Measurements from ENCODE around the gene MMP13. TPM values are rescaled to one million over a fixed set of nuclear protein-coding genes. Genes with fewer than 3 reads are reported as not detected.

Gene MMP13
- total and polyA plus RNA-seq, 2 of the 4 experiments (the other 2 are of a cell fraction) = not detected

DNA sequence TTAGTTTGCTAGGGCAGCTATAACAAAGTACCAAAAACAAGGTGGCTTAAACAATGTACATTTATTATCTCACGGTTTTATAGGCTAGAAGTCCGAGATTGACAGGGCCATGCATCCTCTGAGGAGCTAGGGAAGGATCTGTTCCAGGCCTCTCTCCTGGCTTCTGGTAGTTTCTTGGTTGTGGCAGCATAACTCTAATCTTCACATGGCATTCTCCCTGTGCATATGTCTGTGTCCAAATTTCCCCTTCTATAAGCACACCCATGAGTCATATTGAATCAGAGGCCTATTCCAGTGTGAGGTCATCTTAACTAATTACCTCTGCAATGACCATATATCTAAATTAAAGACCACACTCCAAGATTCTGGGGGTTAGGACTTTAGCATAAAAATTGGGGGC lies 31.3 kb upstream of the MMP13 start:
- WGBS, 2 experiments (ENCODE audit: extremely low coverage in 2 of 2, insufficient read length in 1 of 2) = no CpG with 5 or more reads among the region's 2 CpGs
- H2BK5ac ChIP-seq (ENCODE audit: low read depth, low read length, poor library complexity, severe bottlenecking) = peak overlapping the region; percentile 77
- no peak overlapping the region for H3K18ac ChIP-seq (ENCODE audit: low read depth, low read length)
- H2AFZ ChIP-seq (replicated peaks; ENCODE audit: low read length, poor library complexity) = no peak overlapping the region
- TF ChIP-seq MAFK (IDR thresholded peaks at IDR 0.05; ENCODE audit: low read depth, low read length) = no peak
- TF ChIP-seq CEBPB (IDR thresholded peaks at IDR 0.05; ENCODE audit: low read depth, low read length) = 0 out of 2 replicates have a peak, but pooled peaks have one; percentile 1
- peak; percentile 69 for TF ChIP-seq FOS (IDR thresholded peaks at IDR 0.05; ENCODE audit: low read depth, low read length)
- H4K91ac ChIP-seq (ENCODE audit: insufficient read depth, low read depth, low read length) = peak overlapping the region; percentile 31; the same call in 1 of the 2 replicates
- intact Hi-C loops (cut with micrococcal nuclease) (no loop called here), in situ Hi-C loops (cut with MboI; ENCODE audit: low sequenced_read_pairs) (no loop called here), dilution Hi-C loops (cut with HindIII; ENCODE audit: low sequenced_read_pairs, unreplicated experiment) (no loop called here)
- no peak overlapping the region for H3K27ac ChIP-seq (ENCODE audit: insufficient read depth, low read length)
- no peaks in the 10 kb centered on the region for H3K27me3 ChIP-seq (ENCODE audit: control insufficient read depth, insufficient read depth, low read length)
- no peak overlapping the region; the same call in 1 of the 2 replicates for H3K14ac ChIP-seq (replicated peaks; ENCODE audit: low read depth, low read length)
- H3K9me1 ChIP-seq (ENCODE audit: insufficient read depth, low read length) = peaks cover 8% of the 10 kb centered on the region
- peak overlapping the region; percentile 50 to 56; a peak in 1 of 4 replicates for H4K8ac ChIP-seq (ENCODE audit: low read depth in 2 of 2, low read length in 2 of 2)
- POLR2A ChIA-PET (ENCODE audit: unreplicated experiment) = no interaction called here
- no peak overlapping the region for H3K9ac ChIP-seq (ENCODE audit: low read depth, low read length)
- H3K4me2 ChIP-seq (ENCODE audit: low read depth, low read length) = no peak overlapping the region
- peak overlapping the region; percentile 39; the same call in 1 of the 2 replicates for H2BK120ac ChIP-seq (ENCODE audit: low read depth, low read length)
- H3K36me3 ChIP-seq (ENCODE audit: control insufficient read depth, insufficient read depth, low read length) = no peaks in the 10 kb centered on the region
- no peak overlapping the region for H2AK9ac ChIP-seq (replicated peaks; ENCODE audit: low read depth, low read length, poor library complexity)
- no peaks in the 10 kb centered on the region for H4K20me1 ChIP-seq (ENCODE audit: insufficient read depth, low read length)
- no peak overlapping the region for H3K56ac ChIP-seq (ENCODE audit: extremely low read depth, insufficient read depth, low read length)
- peak overlapping the region; percentile 8; the same call in 1 of the 2 replicates for H3K23ac ChIP-seq (ENCODE audit: low read depth, low read length)
- 0 out of 4 replicates have a peak, but pooled peaks cover 0 to 4% of the 10 kb centered on the region in 2 experiments for H3K79me1 ChIP-seq (ENCODE audit: low read depth in 1 of 2, low read length in 2 of 2)
- H3K9me3 ChIP-seq (ENCODE audit: control insufficient read depth, insufficient read depth, low read length) = no peaks in the 10 kb centered on the region
- no peak overlapping the region for H3K4me3 ChIP-seq (ENCODE audit: insufficient read depth, low read depth, low read length)
- no peak overlapping the region for H4K5ac ChIP-seq (ENCODE audit: low read depth, low read length)
- H2AK5ac ChIP-seq (ENCODE audit: low read depth, low read length) = no peak overlapping the region
- DNase-seq = peak; percentile 88
- peaks cover 7% of the 10 kb centered on the region for H3K4me1 ChIP-seq (ENCODE audit: control insufficient read depth, insufficient read depth, low read length)
- peak overlapping the region; percentile 48 for H3K4ac ChIP-seq (ENCODE audit: low read depth, low read length)
- peak overlapping the region; percentile 2; the same call in 1 of the 2 replicates for H2BK20ac ChIP-seq (ENCODE audit: low read depth, low read length)
- no TSS peak for BruUV-seq (replicated peaks)
- H2BK15ac ChIP-seq (ENCODE audit: low read depth, low read length) = peak overlapping the region; percentile 36; the same call in 1 of the 3 replicates
- peak; percentile 67 for ATAC-seq (ENCODE audit: low read depth)
- CTCF ChIA-PET = no interaction called here
